Fibroblast of skin of left quadriceps (primary cell): ENCODE results near the gene CNTNAP2.

ENCODE experiments used
- DNase-seq, 2 experiments: peaks; one replicate each; pipeline ENCODE4 v3.0.0-alpha.2; 2013; ENCODE audit warnings: low read depth in 2 of 2

Gene CNTNAP2

DNA sequence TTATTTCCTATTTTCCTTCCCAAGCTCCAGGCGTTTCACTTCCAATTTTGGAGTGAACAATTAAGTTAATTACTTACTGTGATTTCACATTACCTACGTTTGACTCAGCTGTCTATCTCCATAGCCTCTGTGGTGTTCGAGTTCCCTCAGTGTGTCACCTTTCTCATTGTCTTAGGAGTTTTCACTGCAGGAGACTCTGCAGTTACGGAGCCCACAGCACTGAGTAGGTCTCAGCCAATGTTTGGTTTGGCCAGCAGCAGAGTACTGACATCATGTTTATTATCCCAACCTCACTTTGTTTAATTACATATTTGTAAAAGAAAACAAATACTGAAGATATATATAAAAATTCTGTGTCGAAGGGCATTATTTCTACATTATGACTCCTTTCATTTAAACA is 1123.9 kb downstream of the CNTNAP2 start:
- DNase-seq, result no peak

DNA sequence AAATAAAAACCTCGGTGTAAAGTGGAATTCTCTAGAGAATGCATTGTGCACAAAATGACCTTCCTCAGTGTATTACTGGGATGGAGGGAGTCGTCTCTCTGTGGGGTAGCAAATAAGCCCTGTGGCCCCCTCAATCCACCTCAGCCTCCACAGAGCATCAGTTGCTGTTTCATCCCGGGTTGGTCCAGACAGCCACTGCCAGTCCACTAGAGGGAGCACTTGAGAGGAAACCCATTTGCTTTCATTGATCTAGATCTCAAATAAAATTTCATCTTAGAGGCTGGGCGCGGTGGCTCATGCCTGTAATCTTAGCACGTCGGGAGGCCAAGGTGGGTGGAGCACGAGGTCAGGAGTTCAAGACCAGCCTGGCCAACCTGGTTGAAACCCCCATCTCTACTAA is 1128.7 kb downstream of the CNTNAP2 start:
- peak in 1 of 2 experiments; percentile 11 for DNase-seq

- no peak for DNase-seq
These were observed 1133.4 kb downstream of the CNTNAP2 start for GRCh38 chr7:147249956-147250355.

DNA sequence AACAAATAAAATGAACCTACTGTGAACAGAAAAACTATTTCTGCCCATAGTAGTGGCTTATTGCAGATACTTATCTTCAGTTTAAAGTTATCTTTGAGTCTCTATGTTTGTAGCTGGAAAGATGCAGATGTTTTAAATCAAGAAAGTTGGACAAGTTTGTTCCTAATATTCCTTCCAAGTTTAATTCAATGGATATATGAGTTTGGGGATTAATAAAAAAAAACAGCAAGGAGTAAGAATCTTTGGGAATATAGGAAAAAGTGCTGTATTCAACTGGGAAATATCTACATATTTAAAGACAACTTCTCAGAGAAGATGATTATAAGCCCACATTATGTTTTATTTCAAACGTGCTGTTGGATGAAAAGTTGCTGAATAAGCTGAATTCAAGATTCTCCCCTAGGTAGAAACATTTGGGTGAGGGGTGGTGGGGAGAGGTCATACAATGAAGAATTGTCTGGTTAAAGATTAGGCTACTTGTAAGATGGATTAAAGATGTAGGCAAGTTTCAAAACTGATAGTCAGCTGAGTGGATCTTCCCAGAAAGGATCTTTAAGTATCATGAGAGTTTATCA is 1135.2 kb downstream of the CNTNAP2 start:
- DNase-seq, result no peak

DNA sequence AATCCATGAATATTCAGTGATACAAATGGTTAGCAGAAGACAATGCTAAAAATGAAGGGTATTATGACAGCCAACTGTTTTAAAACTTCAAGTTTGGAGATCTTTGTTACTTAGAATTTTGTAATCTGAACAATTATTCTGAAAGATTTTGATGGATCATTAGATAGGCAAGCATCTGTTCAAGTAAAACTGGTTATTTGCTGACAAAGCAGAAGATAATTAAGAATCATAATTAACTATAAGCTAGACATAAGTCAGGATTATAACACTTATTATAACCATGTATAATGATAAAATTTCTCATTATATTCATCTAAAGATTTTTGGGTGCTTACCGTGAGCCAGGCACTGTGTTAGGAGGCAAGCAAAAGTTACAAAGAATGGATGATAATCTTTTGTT is 1145.1 kb downstream of the CNTNAP2 start:
- no peak for DNase-seq

- no peak for DNase-seq
These were observed 1148.9 kb downstream of the CNTNAP2 start for GRCh38 chr7:147265528-147265927.

- no peak for DNase-seq
These were observed 1159.5 kb downstream of the CNTNAP2 start for GRCh38 chr7:147276106-147276505.

GRCh38 chr7:147276783-147277370 is 1160.3 kb downstream of the CNTNAP2 start:
- peak; percentile 11 for DNase-seq

- no peak for DNase-seq
These were observed 1162.9 kb downstream of the CNTNAP2 start for GRCh38 chr7:147279514-147279913.

GRCh38 chr7:147279964-147280374 is 1163.4 kb downstream of the CNTNAP2 start:
- no peak for DNase-seq

GRCh38 chr7:147282204-147282603 is 1165.6 kb downstream of the CNTNAP2 start:
- DNase-seq, result no peak

DNA sequence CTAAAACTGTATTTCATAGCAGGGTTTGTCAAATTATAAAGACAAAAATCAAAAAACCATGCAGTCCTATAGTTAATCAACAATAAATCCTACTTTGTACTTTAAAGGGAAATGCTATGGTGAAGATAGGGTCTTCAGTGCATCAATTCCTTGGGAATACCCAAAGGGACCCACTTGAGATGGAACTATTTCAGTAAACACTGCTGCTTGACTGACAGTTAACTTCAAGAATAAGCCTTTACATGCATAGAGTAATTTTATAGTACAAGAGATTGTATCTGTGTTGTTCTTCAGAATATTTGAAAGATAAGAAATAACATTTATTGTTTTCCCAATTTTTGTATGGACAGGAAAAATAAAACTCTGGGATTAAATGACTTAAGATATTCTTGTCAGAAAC is 1179.6 kb downstream of the CNTNAP2 start:
- DNase-seq, result no peak

DNA sequence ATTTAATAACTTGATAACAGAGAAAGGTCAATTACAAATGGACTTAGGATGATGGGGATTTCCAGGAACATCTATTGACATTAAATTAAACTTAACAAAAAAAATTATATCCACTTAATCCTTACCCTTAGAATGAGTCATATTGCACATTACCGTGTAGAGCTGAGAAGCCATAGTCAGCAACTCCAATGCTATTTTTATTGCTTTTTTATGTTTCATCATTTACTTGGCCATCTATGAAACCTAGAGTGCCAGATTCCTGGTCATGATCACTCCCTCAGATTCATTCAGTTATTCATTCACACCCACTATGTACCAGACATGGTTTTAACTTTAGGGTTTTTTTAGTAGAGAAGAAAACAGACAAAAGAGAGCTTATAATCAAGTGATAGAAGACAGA is 1180.4 kb downstream of the CNTNAP2 start:
- DNase-seq, result no peak

DNA sequence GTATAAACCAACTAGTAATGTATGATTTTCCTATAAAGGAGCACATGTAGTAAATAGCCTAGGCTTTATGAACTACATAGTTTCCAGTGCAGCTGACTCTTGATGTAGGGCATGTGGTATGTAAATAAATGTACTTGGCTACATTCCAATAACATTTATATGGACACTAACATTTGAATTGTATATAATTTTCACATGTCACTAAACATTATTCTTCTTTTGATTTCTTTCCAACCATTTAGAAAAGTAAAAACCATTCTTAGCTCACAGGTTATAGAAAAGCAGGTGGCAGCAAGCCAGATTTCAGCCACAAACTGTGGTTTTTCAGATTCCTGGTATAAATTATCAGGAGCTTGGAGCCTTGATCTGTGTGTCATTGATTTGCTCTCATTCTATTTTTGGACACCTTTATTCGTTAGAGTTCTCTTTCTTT is 1182.0 kb downstream of the CNTNAP2 start:
- peak; percentile 69 to 75 for DNase-seq

DNA sequence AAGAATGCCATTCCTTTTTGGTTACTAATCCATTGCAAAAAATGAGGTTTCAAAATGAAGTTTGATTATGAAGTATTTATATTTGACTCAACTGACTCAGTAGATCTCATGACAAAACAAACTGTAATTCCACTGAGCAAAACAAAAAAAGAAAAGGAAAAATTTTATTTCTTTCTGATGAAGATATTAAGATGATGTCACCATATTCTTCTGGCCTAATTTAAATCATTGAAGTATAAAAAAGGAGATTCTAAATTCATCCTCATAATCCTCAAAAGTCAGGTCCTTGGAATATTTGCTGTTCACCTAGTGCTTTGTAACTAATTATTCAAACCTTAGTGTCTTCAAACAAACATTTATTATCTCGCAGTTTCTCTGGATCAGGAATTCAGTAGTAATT is 1183.7 kb downstream of the CNTNAP2 start:
- no peak for DNase-seq

DNA sequence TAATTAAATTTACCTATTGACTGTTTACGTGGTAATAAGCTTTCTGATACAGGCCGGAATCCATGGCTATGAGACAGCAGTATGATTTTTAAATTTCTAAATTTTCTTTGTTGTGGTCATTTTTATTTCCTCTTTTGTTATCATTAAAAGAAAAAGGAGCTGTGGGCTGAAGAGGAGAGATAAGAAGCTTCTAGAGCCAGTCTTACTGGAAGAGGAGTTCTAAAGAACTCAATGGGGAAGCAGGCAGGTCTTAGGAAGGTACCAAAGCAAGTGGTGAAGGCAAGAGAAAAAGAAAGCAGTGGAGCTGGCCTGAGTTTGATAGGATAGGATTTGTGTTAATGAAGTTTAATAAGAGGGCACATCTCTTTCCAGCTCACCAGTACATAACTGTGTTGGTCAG is 1187.8 kb downstream of the CNTNAP2 start:
- no peak for DNase-seq

DNA sequence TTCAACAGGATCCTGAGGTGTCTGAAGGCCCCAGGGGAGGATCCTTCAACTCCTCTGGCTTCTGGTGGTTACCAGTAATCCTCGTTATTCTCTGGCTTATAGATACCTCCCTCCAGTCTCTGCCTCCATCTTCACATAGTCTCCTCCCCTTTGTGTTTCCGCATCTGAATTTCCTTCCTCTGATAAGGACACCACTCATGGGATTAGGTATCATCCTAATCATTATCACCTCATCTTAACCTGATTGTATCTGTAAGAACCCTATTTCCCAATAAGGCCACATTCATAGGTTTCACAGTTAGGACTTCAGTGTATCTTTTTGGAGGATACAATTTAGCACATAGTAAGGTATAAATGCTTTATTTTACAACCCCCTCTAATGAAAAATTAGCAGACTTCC is 1189.2 kb downstream of the CNTNAP2 start:
- DNase-seq, result no peak

- no peak for DNase-seq
These were observed 1191.9 kb downstream of the CNTNAP2 start for GRCh38 chr7:147308539-147308938.

DNA sequence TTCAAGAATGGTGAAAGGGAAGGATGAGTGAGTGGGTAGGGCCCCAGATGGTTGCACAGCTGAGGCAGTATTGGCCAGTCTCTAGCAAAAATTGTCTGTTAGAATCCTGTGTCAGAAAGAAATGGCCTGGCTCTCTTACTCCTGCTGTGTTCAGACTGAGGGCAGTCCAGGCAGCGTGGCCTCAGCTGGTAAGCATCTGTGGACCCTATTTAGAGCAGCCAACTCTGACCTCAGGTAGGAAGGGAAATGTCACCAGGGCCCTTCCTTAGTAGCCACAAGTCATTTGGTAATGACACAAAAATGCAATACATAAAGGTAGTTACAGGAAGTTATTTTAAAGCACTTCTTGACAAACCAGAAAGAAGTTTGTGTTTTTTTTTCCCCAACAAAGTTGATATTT is 1194.7 kb downstream of the CNTNAP2 start:
- no peak for DNase-seq

DNA sequence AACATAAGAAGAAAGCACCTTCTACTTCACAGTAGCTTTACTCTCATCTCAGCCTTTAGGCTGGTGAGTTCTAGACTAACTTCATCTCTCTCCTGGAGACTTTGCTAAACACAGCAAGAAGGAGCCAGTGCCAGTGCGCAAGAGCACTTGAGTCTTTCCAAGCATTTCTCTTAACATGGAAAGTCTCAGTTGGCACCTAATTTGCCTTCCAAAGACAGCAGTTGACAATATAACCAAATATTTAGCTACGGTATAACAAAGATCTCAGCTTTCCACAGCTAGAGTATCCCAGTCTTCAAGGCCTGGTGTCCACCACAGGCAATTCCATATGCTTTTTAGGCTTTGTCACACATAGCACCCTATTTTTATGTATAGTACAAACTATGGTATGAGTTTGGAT is 1204.9 kb downstream of the CNTNAP2 start:
- no peak for DNase-seq

GRCh38 chr7:147332988-147333387 is 1216.4 kb downstream of the CNTNAP2 start:
- DNase-seq, result no peak

DNA sequence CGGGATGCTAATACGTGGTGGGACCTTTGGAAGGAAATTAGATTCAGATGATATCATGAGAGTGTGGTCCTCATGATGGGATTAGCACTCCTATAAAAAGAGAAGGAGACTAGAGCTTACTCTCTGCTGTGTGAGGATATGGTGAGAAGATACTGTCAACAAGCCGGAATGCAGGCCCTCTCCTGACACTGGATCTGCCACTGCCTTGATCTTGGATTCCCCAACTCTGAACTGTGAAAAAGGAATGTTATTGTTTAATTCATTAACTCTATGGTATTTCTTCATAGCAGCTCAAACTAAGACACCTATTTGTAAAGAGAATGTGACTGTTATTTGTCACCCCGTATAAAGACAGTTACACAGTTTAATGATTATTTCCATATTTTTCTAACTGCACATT is 1246.5 kb downstream of the CNTNAP2 start:
- no peak for DNase-seq

DNA sequence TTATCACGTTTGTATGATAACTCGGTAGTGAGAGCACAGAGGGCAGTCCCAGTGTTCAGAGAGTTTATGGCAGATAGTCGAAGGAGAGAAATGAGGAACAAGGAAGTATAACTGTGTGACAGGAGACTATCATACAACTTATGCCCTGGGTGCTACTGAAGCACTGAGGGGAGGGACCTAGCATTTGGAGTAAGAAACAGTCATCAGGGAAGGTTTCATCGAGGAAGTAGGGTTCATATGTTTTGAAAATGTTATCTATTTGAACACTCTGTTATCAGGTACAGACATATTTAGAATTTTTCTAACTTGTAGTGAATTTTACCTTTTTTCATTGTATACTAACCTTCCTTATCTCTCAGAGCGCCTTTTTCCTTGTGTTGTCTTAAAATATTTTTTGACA is 1259.6 kb downstream of the CNTNAP2 start:
- no peak for DNase-seq

DNA sequence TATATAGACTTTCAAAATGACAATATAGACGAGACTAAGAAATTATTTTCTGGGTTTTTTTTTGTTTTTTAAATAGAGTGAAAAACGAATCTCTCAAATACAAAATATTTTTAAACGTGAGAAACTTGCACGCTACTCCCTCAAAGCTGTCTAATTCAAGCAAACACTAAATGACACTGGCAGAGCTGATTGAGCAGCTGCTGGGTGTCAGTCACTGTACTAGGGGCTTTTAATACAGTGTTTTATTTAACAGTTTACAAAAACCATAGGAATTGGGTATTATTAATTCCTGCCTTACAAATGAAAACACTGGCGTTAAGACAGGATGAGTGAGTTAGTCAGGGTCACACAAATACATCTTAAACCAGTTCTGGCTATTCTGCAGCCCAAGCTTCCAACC is 1264.3 kb downstream of the CNTNAP2 start:
- no peak for DNase-seq
